GM18508 (cell line): Measurements from ENCODE around the gene FAM163A.
"Not testable (repeated sequence)": the region's sequence is repeated elsewhere in the genome, so short reads cannot be mapped to it uniquely, and the experiment has no call there.

Source experiments
- ATAC-seq: cut with Tn5 transposase; IDR thresholded peaks from one replicate; pipeline ENCODE4 v1.9.1; 2021; ENCODE audit warnings: moderate number of reproducible peaks; ENCODE audit not compliant: insufficient read depth, unreplicated experiment

Gene FAM163A

DNA sequence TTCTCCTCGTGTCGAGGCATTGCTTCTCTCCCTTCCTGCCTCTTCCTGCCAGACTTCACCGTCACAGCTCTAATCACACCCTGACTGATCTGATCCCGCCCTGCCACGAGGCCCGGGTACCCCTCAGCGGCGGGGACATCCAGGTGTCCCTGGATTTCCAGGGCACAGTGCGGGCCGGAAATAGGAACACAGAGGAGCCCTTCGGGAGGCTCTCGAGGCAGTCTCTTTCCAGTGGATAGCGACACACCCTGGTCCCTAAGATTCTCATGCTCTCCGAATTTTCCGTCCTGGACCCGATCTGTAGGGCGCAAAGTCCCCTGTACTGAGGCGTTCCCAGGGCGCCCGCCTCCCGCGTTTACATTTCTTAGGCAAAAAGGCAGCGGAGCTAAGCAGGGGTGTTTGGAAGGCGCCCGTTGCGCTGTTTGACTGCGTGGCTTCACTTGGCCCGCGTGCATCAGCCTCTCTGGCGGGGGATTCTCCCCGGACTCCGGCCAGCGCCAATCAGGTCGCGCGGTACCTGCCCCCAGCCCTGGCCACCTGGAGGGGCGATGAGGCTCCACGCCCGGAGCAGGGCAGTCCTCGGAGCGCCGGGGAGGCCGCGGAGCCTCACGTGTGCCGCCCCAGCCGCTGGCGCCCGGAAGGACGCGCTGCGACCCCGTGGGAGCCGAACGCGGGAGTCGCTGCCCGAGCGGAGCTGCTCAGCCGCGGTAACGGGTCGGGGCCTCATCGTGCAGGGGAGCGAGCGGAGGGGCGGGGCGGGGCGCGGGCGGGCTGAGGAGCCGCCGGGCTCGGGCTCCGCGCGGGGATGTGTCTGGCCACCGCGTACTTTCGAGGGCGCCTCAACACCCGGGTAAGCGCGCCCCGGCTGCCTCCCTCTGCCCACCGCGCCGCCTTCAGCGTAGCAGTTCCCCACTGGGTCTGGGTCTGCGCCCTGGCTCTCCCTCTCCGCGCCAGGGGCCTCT lies at the start of gene FAM163A:
Gene FAM163A (plus strand): TSS at position 575 of the 962 bp plus-strand sequence. CDS start 69,807 bp downstream, outside the sequence.
- ATAC-seq, result no peak

DNA sequence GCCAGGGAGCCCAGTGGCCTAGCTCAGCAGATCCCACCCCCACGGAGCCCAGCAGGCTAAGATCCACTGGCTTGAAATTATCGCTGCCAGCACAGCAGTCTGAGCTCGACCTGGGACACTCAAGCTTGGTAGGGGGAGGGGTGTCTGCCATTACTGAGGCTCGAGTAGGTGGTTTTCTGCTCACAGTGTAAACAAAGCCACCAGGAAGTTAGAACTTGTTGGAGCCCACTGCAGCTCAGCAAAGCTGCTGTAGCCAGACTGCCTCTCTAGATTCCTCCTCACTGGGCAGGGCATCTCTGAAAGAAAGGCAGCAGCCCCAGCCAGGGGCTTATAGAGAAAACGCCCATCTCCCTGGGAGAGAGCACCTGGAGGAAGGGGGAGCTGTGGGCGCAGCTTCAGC lies 48.6 kb upstream of the FAM163A start:
- not testable (repeated sequence) for ATAC-seq

DNA sequence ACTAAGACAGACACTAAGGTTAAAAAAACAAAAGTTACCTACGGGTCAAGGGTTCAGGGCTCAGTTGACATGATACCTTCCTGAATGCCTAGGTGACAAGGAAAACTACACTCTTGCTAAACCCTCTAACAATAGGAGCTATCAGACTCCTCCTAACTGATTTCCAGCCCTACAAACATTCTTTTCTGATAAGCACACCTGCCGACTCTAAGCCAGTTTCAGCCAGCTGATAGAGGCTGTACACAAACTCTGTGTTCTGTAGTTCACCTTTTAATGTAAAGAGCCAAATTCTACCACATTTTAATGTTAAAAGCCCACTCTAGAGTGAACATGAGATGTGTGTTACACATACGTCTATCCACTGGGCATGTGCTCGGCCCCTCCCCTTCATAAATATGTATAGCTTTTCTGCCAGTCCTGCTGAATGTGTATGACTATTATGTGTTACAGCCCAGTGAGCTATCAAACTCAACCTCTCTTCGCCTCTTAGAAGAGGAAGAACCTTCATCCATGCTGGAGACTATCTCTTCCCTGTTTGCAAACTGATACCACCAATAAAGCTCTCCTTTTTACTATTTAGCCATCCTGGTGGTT lies 40.0 kb upstream of the FAM163A start:
- ATAC-seq, result no peak

- no peak for ATAC-seq
Observed at GRCh38 chr1:179706339-179706941, 36.7 kb upstream of the FAM163A start.

DNA sequence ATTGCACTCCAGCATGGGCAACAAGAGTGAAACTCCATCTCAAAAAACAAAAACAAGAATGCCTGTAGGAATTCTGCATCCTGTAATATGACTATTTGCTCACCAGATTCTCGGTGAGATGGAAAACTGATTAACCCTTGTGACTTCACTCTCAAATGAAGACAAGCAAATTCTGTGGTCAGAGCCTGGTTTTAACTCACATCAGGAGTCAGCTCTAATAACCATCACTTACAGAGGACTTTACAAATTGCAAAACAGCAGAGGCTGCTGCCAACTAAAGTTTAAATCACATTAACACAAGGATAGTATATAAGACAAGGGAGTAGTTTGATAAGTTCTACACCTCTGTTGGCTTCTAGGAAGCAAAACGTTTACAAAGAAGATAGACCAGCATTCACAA lies 35.7 kb upstream of the FAM163A start:
- no peak for ATAC-seq

- ATAC-seq, result no peak
Observed at GRCh38 chr1:179708434-179709195, 34.5 kb upstream of the FAM163A start.

GRCh38 chr1:179709841-179710329 lies 33.2 kb upstream of the FAM163A start:
- peak; percentile 83 for ATAC-seq

- no peak for ATAC-seq
Observed at GRCh38 chr1:179714159-179714558, 28.9 kb upstream of the FAM163A start.

DNA sequence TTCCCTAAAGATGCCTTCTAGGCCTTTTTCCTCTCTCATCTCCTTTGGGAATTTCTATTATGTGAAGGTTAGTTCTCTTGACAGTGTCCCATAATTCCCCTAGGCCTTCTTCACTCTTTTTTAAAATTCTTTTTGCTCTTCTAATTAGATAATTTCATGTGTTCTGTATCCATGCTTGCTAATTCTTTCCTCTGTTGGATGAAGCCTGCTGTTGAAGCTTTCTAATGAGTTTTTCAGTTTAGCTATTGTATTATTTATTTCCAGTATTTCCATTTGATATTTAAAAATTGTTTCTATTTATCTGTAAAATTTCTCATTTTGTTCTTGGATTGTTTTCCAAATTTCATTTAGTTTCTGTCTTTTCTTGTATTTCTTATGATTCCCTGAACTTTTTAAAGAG lies 28.5 kb upstream of the FAM163A start:
- no peak for ATAC-seq

GRCh38 chr1:179719272-179719671 lies 23.8 kb upstream of the FAM163A start:
- ATAC-seq, result no peak

DNA sequence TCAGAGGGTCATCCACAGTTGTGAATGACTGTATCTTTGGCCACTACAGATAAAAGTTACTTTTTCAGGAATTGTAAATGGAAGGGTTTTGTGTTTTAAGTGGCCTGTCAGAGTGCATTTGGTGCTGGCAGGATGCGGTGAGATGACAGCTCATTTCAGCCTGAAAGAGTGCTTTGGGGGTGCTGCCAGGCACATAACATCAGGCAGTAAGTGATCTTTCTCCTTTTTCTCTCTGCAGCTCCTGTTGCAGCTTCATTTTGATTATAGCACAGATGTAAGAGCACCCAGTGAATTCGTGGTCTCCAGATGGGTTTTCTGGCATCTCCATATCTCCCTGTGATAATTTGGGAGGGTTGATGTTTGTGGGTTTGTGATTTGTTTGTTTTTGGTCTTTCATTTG lies 14.8 kb upstream of the FAM163A start:
- no peak for ATAC-seq

DNA sequence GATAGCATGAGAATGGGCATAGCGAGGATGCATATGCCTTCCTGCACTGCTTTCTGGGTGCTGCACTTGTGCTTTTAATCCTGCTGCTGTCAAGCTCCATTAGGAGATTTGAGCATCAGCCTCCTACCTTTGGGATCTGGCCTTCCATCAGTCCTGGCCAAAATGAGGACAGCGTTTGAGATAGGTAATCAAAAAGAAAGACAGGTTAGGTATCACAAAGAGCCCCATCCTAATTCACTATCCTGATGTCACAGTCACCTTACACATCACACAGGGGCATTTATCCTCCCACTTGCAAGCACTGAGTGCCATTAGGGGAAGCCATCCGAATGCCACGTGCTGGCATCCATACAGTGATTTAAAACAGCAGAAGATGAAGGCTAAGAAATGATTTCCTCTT lies 13.2 kb upstream of the FAM163A start:
- no peak for ATAC-seq

GRCh38 chr1:179731643-179732042 lies 11.4 kb upstream of the FAM163A start:
- ATAC-seq, result no peak

GRCh38 chr1:179742291-179742690 lies 800 bp upstream of the FAM163A start:
- ATAC-seq, result no peak

DNA sequence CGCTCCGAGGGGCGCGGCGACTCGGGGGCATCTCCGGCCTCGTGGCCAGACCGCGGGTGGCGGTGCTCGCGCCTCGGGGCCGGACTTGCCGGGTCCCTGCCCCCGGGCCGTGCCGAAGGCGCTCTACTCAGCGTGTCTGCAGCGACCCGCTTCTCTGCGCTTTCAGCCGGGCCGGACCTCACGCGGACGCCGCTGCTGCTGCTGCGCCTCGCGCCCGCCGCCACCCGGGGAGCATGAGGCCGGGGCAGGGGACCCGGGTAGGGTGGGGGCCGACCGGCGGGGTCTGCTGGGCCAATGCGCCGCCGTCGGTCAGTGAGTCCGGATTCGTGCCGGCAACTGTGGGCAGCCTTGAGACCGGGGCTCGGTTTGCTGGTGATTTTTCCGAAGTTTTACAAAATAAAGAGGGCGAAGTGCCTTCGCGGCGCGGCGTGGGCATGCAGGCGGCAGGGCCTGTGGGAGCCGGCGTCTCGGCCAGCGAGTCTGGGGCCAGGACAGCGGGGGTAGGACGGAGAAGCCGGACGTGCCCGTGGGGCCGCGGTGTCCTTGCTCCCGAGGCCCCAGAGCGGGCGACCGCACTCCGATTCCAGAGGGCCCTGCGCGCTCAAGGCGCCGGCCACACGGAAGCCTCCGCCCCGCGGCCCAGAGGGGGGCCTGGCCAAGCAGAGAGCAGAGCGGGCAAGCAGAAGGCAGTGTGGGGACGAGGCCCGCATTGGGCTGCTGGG lies 749 bp downstream of the FAM163A start:
- no peak for ATAC-seq

DNA sequence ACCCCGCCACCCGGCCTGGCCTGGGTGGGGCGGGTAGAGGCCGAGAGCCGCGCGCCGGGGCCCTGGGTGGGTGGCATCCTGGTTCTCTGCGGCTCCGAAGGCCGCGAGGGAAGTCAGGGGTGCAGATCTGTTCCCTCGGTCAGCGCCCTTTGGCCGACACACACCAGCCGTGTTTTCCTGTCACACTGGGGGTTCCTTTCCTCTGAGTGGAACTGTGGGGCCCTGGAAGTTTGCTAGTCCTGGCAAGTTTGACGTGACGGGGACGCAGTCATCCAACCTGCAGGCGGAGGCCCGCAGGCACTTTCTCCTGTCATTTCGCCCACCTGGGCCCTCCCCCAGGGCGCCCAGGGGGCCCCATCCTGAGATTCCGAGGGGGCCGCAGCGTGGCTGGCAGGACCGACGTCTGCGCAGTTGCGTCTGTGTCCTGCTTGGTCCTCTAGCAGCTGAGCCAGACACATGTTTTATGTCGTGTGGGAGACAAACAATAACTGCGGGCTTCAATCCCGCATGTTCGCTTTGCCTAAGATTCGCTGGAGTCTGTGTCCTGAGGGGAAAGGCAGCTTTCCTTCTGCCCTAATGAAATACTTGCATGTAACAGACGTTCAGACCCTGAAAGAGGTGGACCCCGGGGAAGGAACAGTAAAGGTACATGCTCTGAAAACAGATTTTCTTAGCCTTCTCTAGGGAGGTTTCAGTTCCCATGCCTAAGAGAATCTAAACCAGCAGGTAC lies 1.5 kb downstream of the FAM163A start:
- no peak for ATAC-seq

GRCh38 chr1:179745131-179745611 lies 2.1 kb downstream of the FAM163A start:
- ATAC-seq, result no peak

GRCh38 chr1:179745743-179746142 lies 2.7 kb downstream of the FAM163A start:
- no peak for ATAC-seq

DNA sequence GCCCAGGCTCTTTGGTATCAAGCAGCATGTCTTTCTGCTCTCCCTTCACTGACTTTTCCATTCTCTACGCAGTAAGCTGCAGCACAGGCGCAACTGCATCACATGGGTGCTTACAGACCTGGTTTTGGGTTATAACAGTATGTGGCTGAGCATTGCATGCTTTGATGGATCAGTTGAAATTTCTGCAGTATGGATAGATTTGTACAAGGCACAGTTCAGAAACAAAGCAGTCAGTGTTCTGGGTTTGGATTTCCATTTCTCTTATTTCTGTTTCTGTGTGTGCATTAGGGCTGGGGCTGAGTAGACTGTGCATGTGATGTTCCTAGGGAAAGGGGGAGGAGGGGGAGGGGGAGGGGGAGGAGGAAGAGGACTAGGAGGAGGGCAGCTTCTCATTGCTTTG lies 4.5 kb downstream of the FAM163A start:
- ATAC-seq, result no peak
